Right cardiac atrium (tissue), 5 donors: ENCODE measurements around the gene KCNIP3. TPM values are rescaled to one million over a fixed set of nuclear protein-coding genes. Genes with fewer than 3 reads are reported as not detected.
"Not testable (repeated sequence)": the region's sequence is repeated elsewhere in the genome, so short reads cannot be mapped to it uniquely, and the experiment has no call there.

ENCODE experiments used
- ATAC-seq, 2 donors: fragments of 200-7000 bp; cut with Tn5 transposase; one replicate each; pipeline versions ENCODE4 v1.8.0 to v1.9.1; 2020; ENCODE audit warnings: moderate library complexity in 2 of 2, mild to moderate bottlenecking in 1 of 2
- DNase-seq, 3 donors: peaks; one replicate each; pipeline ENCODE4 v3.0.0-alpha.2; 2020
- H3K27ac ChIP-seq: one replicate; pipeline ENCODE4 v1.5.1; 2013; ENCODE audit warnings: mild to moderate bottlenecking, low read length, control low read depth, moderate library complexity
- H3K27me3 ChIP-seq: one replicate; pipeline ENCODE4 v1.6.1; 2013; ENCODE audit not compliant: control insufficient read depth, insufficient read depth
- H3K4me1 ChIP-seq: one replicate; pipeline ENCODE4 v1.6.1; 2013; ENCODE audit warnings: low read length; ENCODE audit not compliant: control insufficient read depth, insufficient read depth
- H3K4me3 ChIP-seq: one replicate; pipeline ENCODE4 v1.5.1; 2013; ENCODE audit warnings: low read length, control low read depth
- H3K9me3 ChIP-seq: one replicate; pipeline ENCODE4 v1.6.1; 2013; ENCODE audit warnings: low read length; ENCODE audit not compliant: control insufficient read depth
- WGBS: extraction: QIAGEN DNeasy Blood & Tissue Kit; methylation state at CpG from one replicate; pipeline ENCODE4 v1.1.7; 2013; 5-methylcytosine and 5-hydroxymethylcytosine counted together
- intact Hi-C, 4 donors: fragments of 100-400 bp; cut with DNase I; formaldehyde crosslinking; loops; one replicate each; pipeline versions ENCODE4 v1.11.0 to v1.14.0; 2022 to 2023
- polyA plus RNA-seq: library from polyadenylated mRNA; stranded (reverse); fragments of 200-250 nt; gene quantifications from one replicate; pipeline ENCODE4 v1.2.3, GENCODE V29; 2013
- total RNA-seq, 4 donors: library from RNA; stranded (reverse); fragmentation: NEBNext Ultra II Directional; extraction: Animal tissue kit (Norgen Biotek cat#: 25700); gene quantifications; one replicate each; pipeline ENCODE4 v1.2.1, GENCODE V29; 2021
- donor health status: healthy with polysubstance abuse.
- donor health status: DM: no; HTN: yes; CAD: no.
- donor health status: DM: no; HTN: no; CAD: no.
- donor health status: DM: no; HTN: yes; CAD: no; lungs with severe emphysema.
- donor health status: DM: yes; HTN: yes; CAD: no.

KCNIP3 gene
- total and polyA plus RNA-seq, 5 donors: 1.9 to 5.9 (median 3.4) TPM

GRCh38 chr2:95415561-95415960 lies 118.4 kb downstream of the KCNIP3 start:
- H3K27me3 ChIP-seq, H3K9me3 ChIP-seq, H3K27ac ChIP-seq, DNase-seq, ATAC-seq, H3K4me3 ChIP-seq, H3K4me1 ChIP-seq, intact Hi-C loops: not testable (repeated sequence)
- WGBS: 84% methylated on average over 16 of the region's 16 CpGs

GRCh38 chr2:95427196-95427867 lies 130.2 kb downstream of the KCNIP3 start:
- H3K9me3 ChIP-seq, H3K27ac ChIP-seq, H3K27me3 ChIP-seq, intact Hi-C loops, H3K4me1 ChIP-seq, H3K4me3 ChIP-seq, ATAC-seq, DNase-seq: not testable (repeated sequence)
- 13% methylated on average over 13 of the region's 30 CpGs for whole genome bisulfite sequencing

DNA sequence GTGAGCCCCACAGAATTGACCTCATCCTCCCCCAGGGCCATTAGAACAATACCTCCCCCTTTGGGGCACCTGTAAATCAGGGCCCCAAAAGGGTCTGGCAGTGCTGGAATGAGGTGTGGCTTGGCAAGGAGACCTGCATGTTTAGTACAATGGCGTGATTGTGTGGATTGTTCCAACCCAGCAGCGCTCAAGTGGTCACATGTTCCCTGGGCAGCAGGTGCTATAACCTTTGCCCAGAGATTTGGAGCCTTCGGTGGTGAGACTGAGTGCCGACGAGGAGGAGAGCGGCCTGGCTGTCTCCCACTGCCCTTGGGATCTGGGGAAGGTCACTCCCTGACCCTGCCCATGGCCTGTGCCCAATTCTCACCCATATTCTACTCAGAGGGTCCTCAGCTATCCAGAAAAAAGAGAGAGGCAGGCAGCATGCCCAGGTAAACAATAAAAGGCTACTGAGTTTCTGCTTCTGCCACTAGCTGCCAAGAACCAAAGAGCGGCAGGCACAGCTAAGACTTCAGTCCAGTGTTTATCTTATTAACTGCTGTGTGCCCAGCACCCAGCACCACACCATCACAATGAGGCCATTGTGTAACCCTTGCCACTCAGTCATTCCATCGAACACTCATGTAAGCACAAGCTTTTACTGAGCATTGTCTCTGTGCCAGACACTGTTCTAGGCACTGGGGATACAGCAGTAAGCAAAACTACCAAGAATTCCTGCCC lies 132.8 kb downstream of the KCNIP3 start:
- no CpG with 5 or more reads among the region's 8 CpGs for WGBS
- H3K4me1 ChIP-seq, H3K9me3 ChIP-seq, H3K27me3 ChIP-seq, H3K4me3 ChIP-seq, H3K27ac ChIP-seq, intact Hi-C loops, DNase-seq: not testable (repeated sequence)
- ATAC-seq: peak in 1 of 2 donors; percentile 25

GRCh38 chr2:95433373-95433772 lies 136.2 kb downstream of the KCNIP3 start:
- H3K27me3 ChIP-seq, H3K4me1 ChIP-seq, H3K27ac ChIP-seq, DNase-seq, intact Hi-C loops, ATAC-seq, H3K4me3 ChIP-seq, H3K9me3 ChIP-seq: not testable (repeated sequence)
- WGBS: 90% methylated on average over 1 of the region's 4 CpGs

DNA sequence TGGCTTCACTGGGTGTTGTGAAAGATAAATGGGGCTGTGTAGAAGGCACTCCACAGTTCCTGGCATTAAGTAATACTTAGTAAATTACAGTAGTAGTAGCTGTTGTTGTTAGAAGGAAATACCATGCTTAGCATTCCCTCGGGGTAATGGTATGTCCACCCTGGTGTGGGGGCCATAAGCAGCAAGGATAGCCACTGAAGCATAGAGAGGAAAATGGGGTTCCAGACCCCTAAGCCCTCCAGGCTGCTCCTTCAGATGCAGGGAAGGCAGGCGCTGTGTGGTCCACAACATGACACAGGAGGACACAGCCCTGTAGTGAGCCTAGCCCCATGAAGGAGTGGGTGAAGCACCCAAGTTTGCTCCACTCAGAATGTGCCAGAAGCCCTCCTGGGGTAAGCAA lies 136.8 kb downstream of the KCNIP3 start:
- ATAC-seq, H3K27ac ChIP-seq, H3K4me1 ChIP-seq, H3K27me3 ChIP-seq, H3K9me3 ChIP-seq, H3K4me3 ChIP-seq, intact Hi-C loops: not testable (repeated sequence)
- DNase-seq: peak in 1 of 3 donors; percentile 9
- 87% methylated on average over 2 of the region's 2 CpGs for WGBS

- intact Hi-C loops, H3K4me1 ChIP-seq, H3K27ac ChIP-seq, H3K9me3 ChIP-seq, H3K4me3 ChIP-seq, H3K27me3 ChIP-seq: not testable (repeated sequence)
- DNase-seq (peak in 2 of 3 donors; percentile 35 to 47), ATAC-seq (peak; percentile 63 to 81)
- WGBS: 45% methylated on average over 2 of the region's 3 CpGs
Measured at GRCh38 chr2:95434507-95435076, 137.4 kb downstream of the KCNIP3 start.

DNA sequence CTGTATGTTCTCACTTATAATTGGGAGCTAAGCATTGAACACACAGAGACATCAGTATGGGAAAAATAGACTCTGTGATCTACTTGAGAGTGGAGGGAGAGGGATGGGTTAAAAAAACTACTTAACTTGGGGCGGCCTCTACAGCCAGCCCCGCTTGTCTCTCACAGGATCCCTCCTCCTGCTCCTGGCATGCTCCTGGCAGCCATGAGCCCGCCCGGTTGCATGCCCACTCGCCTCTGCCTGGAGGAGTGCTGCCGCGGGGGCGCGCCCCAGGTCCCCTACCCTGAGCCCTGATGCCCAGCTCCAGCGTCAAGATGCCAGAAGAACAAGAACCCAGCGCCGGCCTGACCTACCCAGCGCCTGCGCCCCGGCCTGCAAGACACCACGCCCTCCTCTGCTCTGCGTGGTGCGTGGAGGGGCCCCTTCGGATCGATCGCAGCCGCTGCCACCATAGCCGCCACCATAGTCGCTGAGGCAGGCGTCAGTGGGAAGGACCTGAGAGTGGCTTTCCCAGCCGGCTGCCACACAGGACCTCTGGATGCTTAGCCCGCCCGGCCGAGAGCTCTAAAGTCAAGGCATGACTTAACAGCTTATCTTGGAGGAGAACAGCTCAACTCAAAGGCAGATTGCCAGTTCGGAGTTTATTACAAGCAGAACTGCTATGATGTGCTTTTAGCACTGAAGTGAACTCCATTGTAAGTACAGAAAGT lies 138.2 kb downstream of the KCNIP3 start:
- intact Hi-C loops, DNase-seq, H3K4me3 ChIP-seq, H3K4me1 ChIP-seq, H3K27ac ChIP-seq, H3K27me3 ChIP-seq, H3K9me3 ChIP-seq: not testable (repeated sequence)
- WGBS: no CpG with 5 or more reads among the region's 30 CpGs
- peak; percentile 66 to 73 for ATAC-seq

Other genes with a start within 250 kb of the KCNIP3 start
- 10 to 100 TPM; 50.3 to 65.6 (median 57.2) TPM for gene MRPS5, start 175.5 kb upstream of the KCNIP3 start, total RNA-seq
- 76.9 TPM for gene MRPS5, start 175.5 kb upstream of the KCNIP3 start, polyA plus RNA-seq
- gene ZNF514, start 137.5 kb upstream of the KCNIP3 start, total RNA-seq: 10 to 100 TPM; 12.1 to 15.8 (median 13.8) TPM
- 7.9 TPM for gene ZNF514, start 137.5 kb upstream of the KCNIP3 start, polyA plus RNA-seq
- 1 to 10 TPM; 3.0 to 4.5 (median 3.8) TPM for gene ZNF2, start 131.5 kb upstream of the KCNIP3 start, total RNA-seq
- gene ZNF2, start 131.5 kb upstream of the KCNIP3 start, polyA plus RNA-seq: 1.8 TPM
- 1 to 10 TPM; 2.8 to 4.7 (median 3.3) TPM for gene ZNF892, start 89.8 kb upstream of the KCNIP3 start, total RNA-seq
- gene ZNF892, start 89.8 kb upstream of the KCNIP3 start, polyA plus RNA-seq: 0.97 TPM
- gene PROM2, start 22.9 kb upstream of the KCNIP3 start, total RNA-seq: 1 to 10 TPM in 3 of 4 donors, under 1 TPM in 1; 0.66 to 1.6 (median 1.3) TPM
- 0.79 TPM for gene PROM2, start 22.9 kb upstream of the KCNIP3 start, polyA plus RNA-seq
- gene FAHD2A, start 105.4 kb downstream of the KCNIP3 start, total RNA-seq: 10 to 100 TPM; 26.1 to 32.7 (median 30.0) TPM
- gene FAHD2A, start 105.4 kb downstream of the KCNIP3 start, polyA plus RNA-seq: 32.2 TPM
- not detected for gene TRIM43B, start 187.4 kb downstream of the KCNIP3 start, total RNA-seq
- gene TRIM43B, start 187.4 kb downstream of the KCNIP3 start, polyA plus RNA-seq: not detected